Measurements from ENCODE around the gene HCAR3.

GRCh38 chr12:122687086-122687485 lies 29.5 kb downstream of the HCAR3 start:
- no peak for TF ChIP-seq YY1 (IDR thresholded peaks at IDR 0.05; ENCODE audit: insufficient read depth, insufficient read length)
- no peak for TF ChIP-seq SUZ12 (IDR thresholded peaks at IDR 0.05; ENCODE audit: extremely low read depth, insufficient read depth, insufficient read length)
